Lower leg skin (tissue), 4 donors: ENCODE results near the gene RFX2. TPM values are rescaled to one million over a fixed set of nuclear protein-coding genes. Genes with fewer than 3 reads are reported as not detected.
"Not testable (repeated sequence)": the region's sequence is repeated elsewhere in the genome, so short reads cannot be mapped to it uniquely, and the experiment has no call there.

ENCODE experiments used
- DNase-seq, 2 donors: peaks; one replicate each; pipeline ENCODE4 v3.0.0-alpha.2; 2019; ENCODE audit warnings: low spot score in 2 of 2
- H3K4me3 ChIP-seq: fragments of 200-600 bp; sonication (generic); 2 replicates; pipeline ENCODE4 v1.5.1; 2017; ENCODE audit warnings: mild to moderate bottlenecking, low read depth; ENCODE audit not compliant: poor library complexity, severe bottlenecking
- CTCF ChIP-seq, 3 donors: fragments of 450-650 bp; IDR thresholded peaks; one replicate each; pipeline ENCODE4 v1.5.1; 2016; ENCODE audit warnings: antibody characterized with exemption in 3 of 3, mild to moderate bottlenecking in 3 of 3, moderate library complexity in 2 of 3
- POLR2A ChIP-seq, 2 donors: fragments of 450-650 bp; IDR thresholded peaks; one replicate each; pipeline ENCODE4 v1.6.1; 2016 to 2017; ENCODE audit warnings: antibody characterized with exemption in 2 of 2, mild to moderate bottlenecking in 1 of 2, moderate library complexity in 1 of 2
- WGBS, 2 donors: methylation state at CpG; one replicate each; pipeline ENCODE4 v1.1.5; 2018; 5-methylcytosine and 5-hydroxymethylcytosine counted together
- intact Hi-C: fragments of 100-400 bp; cut with DNase I; formaldehyde crosslinking; loops from one replicate; pipeline ENCODE4 v1.15.0; 2023; ENCODE audit warnings: low total_unique reads
- total RNA-seq, 4 donors: library from RNA; depleted of rRNA; stranded (reverse); fragments of >200 nt; gene quantifications; one replicate each; pipeline ENCODE4 v1.1.0, GENCODE V29; 2016

Gene RFX2
- total RNA-seq, 4 donors from 2014 or later = 19.6 to 28.7 (median 25.8) TPM

DNA sequence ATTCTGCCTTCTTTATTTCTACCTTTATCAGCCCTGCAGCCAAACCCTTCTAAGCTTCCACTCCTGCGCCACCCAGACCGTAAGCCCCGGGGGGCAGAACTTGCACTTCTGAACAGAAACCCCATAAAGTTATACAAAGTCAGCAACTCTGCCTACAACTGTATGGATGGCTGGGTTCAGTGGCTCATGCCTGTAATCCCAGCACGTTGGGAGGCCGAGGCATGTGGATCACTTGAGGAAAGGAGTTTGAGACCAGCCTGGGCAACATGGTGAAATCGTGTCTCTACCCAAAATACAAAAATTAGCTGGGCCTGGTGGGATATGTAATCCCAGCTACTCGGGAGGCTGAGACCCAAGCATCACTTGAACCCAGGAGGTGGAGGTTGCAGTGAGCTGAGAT lies 142.7 kb downstream of the RFX2 start:
- intact Hi-C loops = no loop called here
- TF ChIP-seq POLR2A (IDR thresholded peaks at IDR 0.05) = no peak
- no peak for TF ChIP-seq CTCF (IDR thresholded peaks at IDR 0.05)
- H3K4me3 ChIP-seq = no peak overlapping the region
- WGBS, 2 donors = 51 to 52% methylated on average over 7 of the region's 7 CpGs
- DNase-seq = no peak

DNA sequence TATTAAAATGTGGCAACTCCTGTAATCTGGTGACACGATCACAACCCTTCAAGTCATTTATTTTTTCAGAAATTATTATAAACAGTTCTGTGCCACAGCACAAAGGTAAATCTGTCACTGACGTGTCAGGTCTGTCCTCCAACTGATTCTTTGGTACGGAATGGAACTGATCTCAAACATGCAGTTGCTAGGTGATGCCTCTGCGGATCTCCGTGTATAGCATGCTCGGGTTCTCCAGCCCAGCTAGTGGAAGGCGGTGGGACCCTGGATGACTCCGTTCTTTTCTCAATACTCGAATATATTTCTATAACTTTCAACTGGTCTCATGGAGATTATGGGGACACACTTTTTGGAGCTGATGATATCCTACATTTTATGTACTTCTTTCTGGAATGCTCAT lies 143.4 kb downstream of the RFX2 start:
- WGBS, 2 donors = 84 to 90% methylated on average over 9 of the region's 9 CpGs
- H3K4me3 ChIP-seq = no peak overlapping the region
- intact Hi-C loops = no loop called here
- TF ChIP-seq POLR2A (IDR thresholded peaks at IDR 0.05) (no peak), CTCF (IDR thresholded peaks at IDR 0.05) (no peak)
- no peak for DNase-seq

GRCh38 chr19:5966215-5966614 lies 144.1 kb downstream of the RFX2 start:
- intact Hi-C loops = no loop called here
- no peak for TF ChIP-seq CTCF (IDR thresholded peaks at IDR 0.05)
- TF ChIP-seq POLR2A (IDR thresholded peaks at IDR 0.05) = no peak
- no peak overlapping the region for H3K4me3 ChIP-seq
- no peak for DNase-seq
- WGBS, 2 donors = 62 to 64% methylated on average over 8 of the region's 8 CpGs

DNA sequence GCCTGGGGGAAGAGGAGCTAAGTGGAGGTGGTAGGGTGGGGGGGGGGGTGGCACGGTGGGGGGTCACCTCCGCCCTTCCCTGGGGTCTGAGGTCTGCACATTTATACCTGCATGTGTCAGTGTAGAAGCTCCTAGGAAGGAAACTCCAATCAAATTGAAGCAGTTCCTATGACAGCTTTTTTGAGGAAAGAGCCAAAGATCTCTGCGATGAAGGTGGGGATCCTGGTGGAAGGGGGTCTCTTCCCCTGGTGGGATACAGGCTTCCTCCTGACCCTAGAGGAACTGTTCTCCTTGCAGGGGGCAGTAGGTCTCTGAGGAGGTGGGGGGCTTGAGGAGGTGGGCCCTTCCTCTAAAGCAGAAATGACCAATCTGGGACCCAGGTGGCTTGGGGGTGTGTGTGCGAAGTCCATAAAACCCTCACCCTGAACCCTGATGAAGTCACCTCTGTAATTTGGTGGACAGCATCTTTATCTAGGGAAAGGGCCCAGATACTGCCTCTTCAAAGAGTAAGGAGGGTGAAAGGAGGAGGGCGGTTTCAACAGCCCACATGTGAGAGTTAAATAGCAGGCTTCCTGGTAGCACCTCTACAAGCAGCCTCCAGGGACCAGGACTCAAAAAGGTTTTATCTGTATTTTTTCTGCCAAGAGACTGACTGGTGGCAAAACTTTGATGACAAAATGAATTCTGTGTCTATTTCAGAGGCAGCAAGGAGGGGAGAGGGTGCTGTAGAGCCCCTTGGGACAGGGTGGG lies 145.3 kb downstream of the RFX2 start:
- no peak overlapping the region for H3K4me3 ChIP-seq
- 93 to 96% methylated on average over 4 to 5 of the region's 5 CpGs for WGBS, 2 donors
- DNase-seq = no peak
- TF ChIP-seq POLR2A (IDR thresholded peaks at IDR 0.05) (no peak), CTCF (IDR thresholded peaks at IDR 0.05) (no peak)
- intact Hi-C loops = no loop called here

GRCh38 chr19:5963855-5964254 lies 146.4 kb downstream of the RFX2 start:
- intact Hi-C loops = no loop called here
- no peak for DNase-seq
- 93 to 96% methylated on average over 7 of the region's 7 CpGs for WGBS, 2 donors
- no peak overlapping the region for H3K4me3 ChIP-seq
- no peak for TF ChIP-seq CTCF (IDR thresholded peaks at IDR 0.05)
- no peak for TF ChIP-seq POLR2A (IDR thresholded peaks at IDR 0.05)

- 90 to 94% methylated on average over 6 of the region's 6 CpGs for WGBS, 2 donors
- H3K4me3 ChIP-seq, intact Hi-C loops, DNase-seq: not testable (repeated sequence)
Measured at GRCh38 chr19:5963259-5963658, 147.0 kb downstream of the RFX2 start.
